ES-I3 (cell line): ENCODE measurements around the gene TRIM6.
"Not testable (repeated sequence)": the region's sequence is repeated elsewhere in the genome, so short reads cannot be mapped to it uniquely, and the experiment has no call there.

Source experiments
- H3K36me3 ChIP-seq: 2 replicates; pipeline ENCODE4 v1.6.1; 2013; ENCODE audit warnings: mild to moderate bottlenecking, low read length, control low read depth, moderate library complexity; ENCODE audit not compliant: insufficient read depth
- H3K4me1 ChIP-seq: 2 replicates; pipeline ENCODE4 v1.6.1; 2013; ENCODE audit warnings: mild to moderate bottlenecking, control low read depth, low read length; ENCODE audit not compliant: insufficient read depth
- H3K9ac ChIP-seq: 2 replicates; pipeline ENCODE4 v1.6.1; 2013; ENCODE audit warnings: low read depth, mild to moderate bottlenecking, low read length, moderate library complexity
- H3K9me3 ChIP-seq: 2 replicates; pipeline ENCODE4 v1.6.1; 2013; ENCODE audit warnings: mild to moderate bottlenecking, low read length, moderate library complexity; ENCODE audit not compliant: control insufficient read depth, insufficient read depth

TRIM6 gene

DNA sequence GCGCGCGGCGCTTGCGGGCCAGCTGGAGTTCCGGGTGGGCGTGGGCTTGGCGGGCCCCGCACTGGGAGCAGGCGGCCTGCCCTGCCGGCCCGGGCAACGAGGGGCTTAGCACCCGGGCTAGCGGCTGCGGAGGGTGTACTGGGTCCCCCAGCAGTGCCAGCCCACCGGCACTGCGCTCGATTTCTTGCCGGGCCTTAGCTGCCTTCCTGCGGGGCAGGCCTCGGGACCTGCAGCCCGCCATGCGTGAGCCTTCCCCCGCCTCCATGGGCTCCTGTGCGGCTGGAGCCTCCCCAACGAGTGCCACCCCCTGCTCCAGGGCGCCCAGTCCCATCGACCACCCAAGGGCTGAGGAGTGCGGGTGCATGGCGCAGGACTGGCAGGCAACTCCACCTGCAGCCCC, 6.5 kb upstream of the TRIM6 start:
- not testable (repeated sequence) for H3K4me1 ChIP-seq, H3K9me3 ChIP-seq, H3K36me3 ChIP-seq, H3K9ac ChIP-seq

DNA sequence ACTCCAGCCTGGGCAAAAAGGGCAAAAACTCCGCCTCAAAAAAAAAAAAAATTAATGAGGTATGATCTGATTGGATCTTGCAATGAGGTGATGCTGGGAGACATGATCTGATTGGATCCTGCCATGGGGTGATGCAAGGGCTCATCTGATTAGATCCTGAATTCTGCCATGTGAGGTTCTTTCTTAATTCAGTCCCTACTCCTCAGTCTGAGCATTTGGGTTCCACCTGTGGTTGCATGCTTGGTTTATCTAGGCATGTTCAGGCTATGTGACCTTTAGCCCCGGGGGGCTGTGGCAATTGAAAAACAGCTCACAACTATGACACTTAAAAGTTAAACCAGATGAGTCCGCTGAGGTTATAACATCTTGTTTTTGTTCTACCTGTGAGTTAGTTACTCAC, 4.8 kb upstream of the TRIM6 start:
- Histone ChIP-seq H3K4me1 (no peaks in the 10 kb centered on the region), H3K36me3 (no peaks in the 10 kb centered on the region), H3K9me3 (no peaks in the 10 kb centered on the region), H3K9ac (no peak overlapping the region)

DNA sequence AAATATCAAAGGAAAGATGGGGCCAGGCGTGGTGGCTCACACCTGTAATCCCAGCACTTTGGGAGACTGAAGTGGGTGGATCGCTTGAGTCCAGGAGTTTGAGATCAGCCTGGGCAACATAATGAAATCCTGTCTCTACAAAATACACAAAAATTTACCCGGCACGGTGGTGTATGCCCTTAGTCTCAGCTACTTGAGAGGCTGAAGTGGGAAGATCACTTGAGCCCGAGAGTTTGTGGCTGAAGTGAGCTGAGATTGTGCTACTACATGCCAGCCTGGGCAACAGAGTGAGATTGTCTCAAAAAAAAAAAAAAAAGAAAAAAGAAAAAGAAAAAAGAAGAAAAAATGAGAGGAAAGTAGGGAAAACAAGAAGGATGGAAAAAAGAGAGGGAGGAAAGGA, 3.8 kb upstream of the TRIM6 start:
- Histone ChIP-seq H3K9ac (no peak overlapping the region), H3K9me3 (no peaks in the 10 kb centered on the region), H3K36me3 (no peaks in the 10 kb centered on the region)

DNA sequence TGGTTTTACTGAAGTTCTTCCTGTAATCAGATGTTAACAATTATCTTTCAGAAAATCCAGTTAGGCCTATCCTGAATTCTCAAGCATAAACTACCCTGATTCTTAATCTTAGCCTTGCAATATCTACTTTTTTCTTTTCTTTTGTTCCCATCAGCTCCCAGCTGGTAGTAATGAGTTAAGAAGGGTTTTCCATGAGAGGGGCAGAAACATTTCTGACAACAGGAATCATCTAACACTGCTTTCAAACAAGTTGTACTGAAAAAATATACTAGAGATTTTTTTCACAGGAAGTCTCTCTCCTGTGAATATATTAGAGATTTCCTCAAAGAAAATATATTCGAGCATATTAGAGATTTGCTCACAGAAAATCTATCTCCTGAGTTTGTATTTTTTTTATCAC, 3.3 kb upstream of the TRIM6 start:
- no peaks in the 10 kb centered on the region; the same call in 1 of the 2 replicates for H3K4me1 ChIP-seq
- no peaks in the 10 kb centered on the region for H3K9me3 ChIP-seq
- H3K9ac ChIP-seq: no peak overlapping the region
- H3K36me3 ChIP-seq: no peaks in the 10 kb centered on the region

More for the DNA sequence above, 3.8 kb upstream of the TRIM6 start:
- H3K4me1 ChIP-seq: no peaks in the 10 kb centered on the region

DNA sequence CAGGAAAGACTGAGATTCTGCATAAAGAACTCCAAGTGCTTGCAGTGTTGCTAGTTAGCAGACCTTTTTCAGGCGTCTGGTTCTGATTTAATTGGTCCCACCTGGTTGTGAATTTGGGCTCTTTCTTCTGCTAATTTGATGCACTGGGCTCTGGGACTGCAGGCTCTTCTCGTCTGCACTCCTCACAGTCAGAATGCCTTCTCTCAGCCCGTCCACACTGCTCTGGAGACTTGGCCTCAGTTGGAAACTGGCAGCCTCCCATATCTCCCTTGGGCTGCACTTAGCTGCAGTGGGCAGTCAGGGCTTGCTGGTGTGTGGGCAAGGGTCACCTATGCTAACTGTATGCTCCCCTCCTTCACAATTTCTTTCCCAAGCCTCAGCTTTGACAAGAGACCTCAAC, 1.5 kb downstream of the TRIM6 start:
- no peak overlapping the region; the same call in 1 of the 2 replicates for H3K9ac ChIP-seq
- H3K4me1 ChIP-seq: peaks cover 2% of the 10 kb centered on the region; the same call in 1 of the 2 replicates
- no peaks in the 10 kb centered on the region for H3K36me3 ChIP-seq
- H3K9me3 ChIP-seq: no peaks in the 10 kb centered on the region

DNA sequence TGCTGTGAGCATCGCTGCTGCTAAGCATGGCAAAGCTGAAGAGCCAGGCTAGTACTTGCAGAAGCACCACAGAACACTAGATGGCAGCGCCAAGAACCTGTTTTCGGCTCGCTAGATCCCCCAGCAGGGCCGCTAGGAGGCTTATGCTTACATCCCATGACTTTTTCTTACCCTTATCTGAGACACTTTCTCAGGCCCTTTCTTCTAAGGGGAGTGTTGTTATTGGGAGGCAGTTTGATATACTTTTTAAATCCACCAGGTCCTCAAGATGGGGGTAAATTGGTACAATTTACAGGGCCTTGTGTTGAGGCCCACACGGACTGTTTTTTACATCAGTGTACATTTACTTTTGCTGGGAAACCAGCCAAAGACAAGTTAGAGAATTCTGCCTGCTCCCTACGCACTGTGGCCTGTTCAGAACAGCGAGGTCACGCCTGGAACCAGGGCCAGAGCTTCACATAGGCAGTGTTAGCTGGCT, 4.0 kb downstream of the TRIM6 start:
- Histone ChIP-seq H3K9ac (no peak overlapping the region), H3K36me3 (peaks cover 6% of the 10 kb centered on the region; the same call in 1 of the 2 replicates), H3K9me3 (no peaks in the 10 kb centered on the region), H3K4me1 (peaks cover 2% of the 10 kb centered on the region; the same call in 1 of the 2 replicates)

DNA sequence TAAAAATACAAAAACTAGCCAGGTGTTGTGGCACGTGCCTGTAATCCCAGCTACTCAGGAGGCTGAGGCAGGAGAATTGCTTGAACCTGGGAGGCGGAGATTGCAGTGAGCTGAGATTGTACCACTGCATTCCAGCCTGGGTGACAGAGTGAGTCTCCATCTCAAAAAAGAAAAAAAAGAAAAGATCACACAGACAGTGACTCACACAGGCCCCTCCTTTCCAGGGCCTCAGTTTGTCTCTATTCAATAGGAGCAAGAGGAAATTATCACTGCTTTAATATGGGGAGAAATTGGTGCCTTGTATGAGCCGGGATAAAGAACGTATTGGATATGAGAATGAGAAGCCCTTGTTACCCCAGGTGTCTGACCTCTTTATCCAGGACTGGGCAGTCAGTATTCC, 6.4 kb downstream of the TRIM6 start:
- peaks cover 12% of the 10 kb centered on the region for H3K36me3 ChIP-seq
- H3K9ac ChIP-seq, H3K9me3 ChIP-seq, H3K4me1 ChIP-seq: not testable (repeated sequence)

GRCh38 chr11:5603326-5603725, 6.9 kb downstream of the TRIM6 start:
- 0 out of 2 replicates have a peak, but pooled peaks cover 2% of the 10 kb centered on the region for H3K4me1 ChIP-seq
- no peaks in the 10 kb centered on the region for H3K9me3 ChIP-seq
- no peak overlapping the region for H3K9ac ChIP-seq
- peaks cover 12% of the 10 kb centered on the region for H3K36me3 ChIP-seq

DNA sequence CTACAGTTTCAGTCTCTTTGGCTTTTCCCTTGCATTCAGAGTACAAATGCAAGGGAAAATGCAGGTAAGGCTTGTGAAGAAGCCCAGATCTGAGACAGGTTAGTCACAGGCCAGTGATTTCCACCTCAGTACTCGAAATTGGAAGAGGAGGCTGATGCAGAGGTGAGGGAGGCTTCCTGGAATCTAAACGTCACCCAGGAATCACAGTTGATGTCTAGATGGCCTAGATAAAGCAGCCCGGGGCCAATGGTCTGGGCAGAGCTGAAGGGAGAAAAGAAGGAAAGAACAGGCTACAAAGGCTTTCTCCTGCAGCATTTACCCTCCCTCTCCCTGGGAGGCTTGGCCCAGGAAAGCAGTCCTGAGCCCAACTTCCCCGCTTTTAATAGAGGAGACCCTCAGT, 8.5 kb downstream of the TRIM6 start:
- no peaks in the 10 kb centered on the region for H3K9me3 ChIP-seq
- peaks cover 14% of the 10 kb centered on the region for H3K36me3 ChIP-seq

DNA sequence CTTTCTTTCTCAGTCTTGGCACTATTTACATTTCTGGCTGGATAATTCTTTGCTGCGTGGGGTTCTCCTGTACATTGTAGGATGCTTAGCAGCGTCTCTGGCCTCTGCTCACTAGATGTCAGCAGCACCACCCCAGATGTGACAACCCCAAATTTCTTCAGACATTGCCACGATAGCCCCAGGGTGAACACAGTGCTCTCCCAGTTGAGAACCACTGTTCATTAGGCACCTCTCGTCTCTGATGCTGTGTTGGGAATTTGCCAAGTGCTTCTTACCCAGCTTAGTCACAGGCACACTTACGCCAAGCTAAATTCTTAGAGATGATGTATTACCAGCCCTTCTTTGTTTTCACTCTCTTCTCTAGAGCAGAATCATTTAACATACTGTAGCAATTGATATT, 9.4 kb downstream of the TRIM6 start:
- Histone ChIP-seq H3K36me3 (peaks cover 22% of the 10 kb centered on the region), H3K9ac (no peak overlapping the region), H3K9me3 (no peaks in the 10 kb centered on the region), H3K4me1 (0 out of 2 replicates have a peak, but pooled peaks cover 2% of the 10 kb centered on the region)

More for the DNA sequence above, 8.5 kb downstream of the TRIM6 start:
- Histone ChIP-seq H3K9ac (no peak overlapping the region), H3K4me1 (0 out of 2 replicates have a peak, but pooled peaks cover 2% of the 10 kb centered on the region)

GRCh38 chr11:5608808-5609207, 12.4 kb downstream of the TRIM6 start:
- Histone ChIP-seq H3K9ac (no peak overlapping the region), H3K36me3 (peaks cover 22% of the 10 kb centered on the region), H3K4me1 (no peaks in the 10 kb centered on the region), H3K9me3 (no peaks in the 10 kb centered on the region)

GRCh38 chr11:5610446-5610845, 14.0 kb downstream of the TRIM6 start:
- H3K9me3 ChIP-seq: no peaks in the 10 kb centered on the region
- no peak overlapping the region for H3K9ac ChIP-seq
- peaks cover 16% of the 10 kb centered on the region for H3K36me3 ChIP-seq
- H3K4me1 ChIP-seq: no peaks in the 10 kb centered on the region

DNA sequence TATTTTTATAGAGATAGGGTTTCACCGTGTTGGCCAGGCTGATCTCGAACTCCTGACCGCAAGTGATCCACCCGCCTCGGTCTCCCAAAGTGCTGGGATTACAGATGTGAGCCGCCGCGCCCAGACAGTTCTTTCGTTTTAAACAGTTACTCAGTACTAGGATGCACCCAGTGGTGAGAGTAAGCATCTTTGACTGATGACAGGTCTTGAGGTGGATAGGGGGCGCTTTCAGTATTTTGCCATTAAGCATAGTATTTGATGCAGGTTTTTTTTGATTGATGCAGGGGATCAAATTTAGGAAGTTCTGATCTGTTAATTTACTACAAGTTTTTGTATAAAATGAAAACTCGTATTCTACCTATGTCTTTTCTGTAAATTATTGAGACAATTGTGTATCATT, 15.2 kb downstream of the TRIM6 start:
- Histone ChIP-seq H3K4me1 (no peaks in the 10 kb centered on the region), H3K9ac (no peak overlapping the region), H3K36me3 (peaks cover 10% of the 10 kb centered on the region), H3K9me3 (no peaks in the 10 kb centered on the region)

GRCh38 chr11:5618807-5619206, 22.4 kb downstream of the TRIM6 start:
- Histone ChIP-seq H3K9me3 (no peaks in the 10 kb centered on the region), H3K9ac (no peak overlapping the region), H3K36me3 (no peaks in the 10 kb centered on the region), H3K4me1 (peaks cover 15% of the 10 kb centered on the region)

- Histone ChIP-seq H3K9me3 (no peaks in the 10 kb centered on the region), H3K9ac (no peak overlapping the region), H3K4me1 (peaks cover 21% of the 10 kb centered on the region), H3K36me3 (no peaks in the 10 kb centered on the region)
Observed at GRCh38 chr11:5620651-5621521, 24.4 kb downstream of the TRIM6 start.
